ENCODE results near the gene FCGR3A.

Gene FCGR3A

GRCh38 chr1:161499099-161500039, 50.2 kb downstream of the FCGR3A start:
- no peak for DNase-seq

GRCh38 chr1:161498646-161499045, 51.0 kb downstream of the FCGR3A start:
- no peak for DNase-seq

DNA sequence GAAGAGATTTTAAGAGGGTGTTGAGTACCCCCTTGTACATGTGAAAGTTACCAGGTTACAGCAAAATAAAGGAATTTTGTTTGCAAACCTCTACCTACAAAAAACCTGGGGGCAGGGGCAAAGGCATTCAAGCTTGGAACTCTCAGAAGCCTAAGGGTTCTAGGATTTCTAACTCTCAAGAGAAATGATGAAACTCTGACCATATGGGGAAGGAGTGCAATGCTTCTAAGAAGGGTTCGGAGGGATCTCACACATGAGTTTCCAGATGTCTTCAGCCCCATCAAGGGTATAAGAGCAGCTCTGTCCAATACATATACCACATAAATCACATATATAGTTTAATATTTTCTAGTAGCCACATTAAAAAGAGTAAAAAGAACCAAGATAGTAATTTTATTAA, 51.7 kb downstream of the FCGR3A start:
- no peak for DNase-seq

DNA sequence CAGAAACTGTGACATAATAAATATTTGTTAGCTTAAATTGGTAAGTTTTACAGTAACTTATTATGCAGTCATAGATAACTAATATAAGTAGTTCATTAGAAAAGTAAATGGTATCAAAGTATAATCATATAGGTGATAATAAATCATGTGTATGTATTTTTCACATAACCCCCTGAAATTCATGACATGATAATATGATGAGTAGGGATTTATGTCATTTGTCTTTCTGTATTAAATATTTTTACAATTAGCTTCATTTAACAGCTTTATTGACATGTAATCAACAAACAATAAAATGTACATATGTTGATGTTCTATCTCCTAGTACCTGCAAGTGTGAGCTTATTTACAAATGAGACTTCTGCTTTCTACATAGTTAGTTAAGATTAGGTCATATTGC, 54.1 kb downstream of the FCGR3A start:
- no peak for DNase-seq

DNA sequence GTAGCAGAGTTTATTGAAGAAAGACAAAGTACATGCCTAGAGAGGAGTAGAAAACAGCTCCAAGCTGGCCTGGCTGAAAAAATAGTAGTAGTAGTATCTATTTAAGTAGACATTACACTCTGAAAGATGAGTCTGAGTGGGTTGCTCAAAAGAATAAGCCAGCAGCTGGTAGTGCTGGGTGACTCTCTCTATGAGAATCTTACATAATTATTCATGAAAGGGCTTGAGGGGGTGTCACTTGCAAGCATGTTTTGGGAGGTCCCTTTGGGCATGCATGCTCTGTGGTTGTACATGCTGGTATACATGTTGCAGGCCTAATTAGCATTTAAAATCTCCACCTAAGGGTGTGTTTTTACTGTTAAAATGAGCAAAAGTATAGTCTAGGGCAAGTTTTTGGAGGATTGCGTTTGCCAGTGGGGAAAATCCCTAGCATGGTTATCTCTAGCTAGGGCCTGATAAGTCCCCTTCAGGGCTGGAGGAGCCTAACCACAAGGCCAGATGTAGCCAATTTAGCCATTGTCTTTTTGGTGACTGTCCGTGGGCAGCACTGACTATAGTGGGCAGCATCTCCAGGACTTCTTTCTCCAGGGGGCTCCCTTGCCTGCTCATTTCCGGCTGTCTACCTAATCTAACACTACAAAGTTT, 55.4 kb downstream of the FCGR3A start:
- no peak for DNase-seq

GRCh38 chr1:161492827-161493226, 56.8 kb downstream of the FCGR3A start:
- DNase-seq = no peak

Data from stimulated activated CD4-positive, alpha-beta T cell treated with anti-CD3 and anti-CD28 coated beads, Interleukin-4, amount 100 ng/mL, for 24 hours (primary cell).